Measurements from ENCODE around the gene PTGR3.

The PTGR3 gene

GRCh38 chr18:75214332-75214690 is 5.4 kb upstream of the PTGR3 start:
- Histone ChIP-seq H3K9me3 (ENCODE audit: control insufficient read depth, insufficient read depth, low read length) (no peaks in the 10 kb centered on the region), H3K36me3 (ENCODE audit: insufficient read depth, low read length) (no peaks in the 10 kb centered on the region), H3K4me1 (ENCODE audit: insufficient read depth, low read length) (peaks cover 6% of the 10 kb centered on the region; the same call in 1 of the 2 replicates), H3K9ac (ENCODE audit: low read depth, low read length) (no peak overlapping the region)

DNA sequence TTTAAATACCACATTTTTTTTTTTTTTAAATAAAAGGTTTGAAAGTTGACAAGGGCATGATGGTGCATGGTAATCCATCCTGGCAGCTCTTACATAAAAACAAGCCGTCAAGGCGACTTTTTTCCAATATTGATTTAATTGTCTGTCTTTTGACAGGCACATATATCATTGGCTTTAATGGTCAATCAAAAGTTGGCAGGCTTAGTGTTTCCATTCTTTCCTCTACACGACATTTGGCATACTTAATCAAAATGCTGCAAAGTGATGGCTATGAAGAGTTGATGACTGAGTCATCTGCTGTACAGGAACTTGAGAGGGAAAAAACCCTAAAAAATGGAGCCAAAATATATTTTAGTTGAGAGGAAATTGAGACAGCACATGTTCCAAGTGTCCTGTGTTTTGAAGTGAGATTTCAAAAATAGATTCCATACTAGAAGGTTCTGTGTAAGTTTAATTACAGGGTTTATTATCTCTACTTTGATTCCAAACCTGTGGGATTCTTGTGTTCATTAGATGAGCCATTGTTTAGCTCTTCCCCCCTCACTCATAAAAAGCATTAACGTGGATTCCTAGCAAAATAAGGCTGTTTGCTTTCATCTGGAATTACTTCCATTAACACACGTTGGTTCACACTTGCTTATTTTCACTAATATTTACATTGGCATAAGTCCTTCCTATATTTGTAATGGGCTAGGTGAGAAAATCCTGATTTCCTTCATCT is 4.8 kb upstream of the PTGR3 start:
- H3K36me3 ChIP-seq (ENCODE audit: insufficient read depth, low read length) = no peaks in the 10 kb centered on the region
- no peak overlapping the region for H3K9ac ChIP-seq (ENCODE audit: low read depth, low read length)
- H3K4me1 ChIP-seq (ENCODE audit: insufficient read depth, low read length) = peaks cover 6% of the 10 kb centered on the region; the same call in 1 of the 2 replicates
- H3K9me3 ChIP-seq (ENCODE audit: control insufficient read depth, insufficient read depth, low read length) = no peaks in the 10 kb centered on the region

DNA sequence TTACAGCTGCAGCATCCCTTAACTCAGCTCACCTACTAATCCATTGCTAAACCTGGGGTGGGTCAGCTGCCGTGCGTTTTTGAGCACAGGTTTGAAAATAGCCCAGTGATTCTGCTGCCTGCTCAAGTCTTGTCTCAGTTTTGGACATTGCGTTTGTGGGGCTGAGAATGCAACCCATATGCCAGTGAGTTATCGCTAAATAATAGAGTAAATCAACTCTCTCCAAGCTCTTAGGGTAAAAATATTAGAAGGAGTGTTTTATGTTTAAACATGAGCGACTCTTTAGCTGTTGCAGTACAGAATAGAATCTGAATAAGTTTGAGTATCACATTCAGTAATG is 3.8 kb upstream of the PTGR3 start:
- no peak overlapping the region for H3K9ac ChIP-seq (ENCODE audit: low read depth, low read length)
- H3K9me3 ChIP-seq (ENCODE audit: control insufficient read depth, insufficient read depth, low read length) = no peaks in the 10 kb centered on the region
- peaks cover 6% of the 10 kb centered on the region; the same call in 1 of the 2 replicates for H3K4me1 ChIP-seq (ENCODE audit: insufficient read depth, low read length)
- H3K36me3 ChIP-seq (ENCODE audit: insufficient read depth, low read length) = no peaks in the 10 kb centered on the region

- peak overlapping the region; percentile 59; the same call in 1 of the 2 replicates for H3K9ac ChIP-seq (ENCODE audit: low read depth, low read length)
- peaks cover 6% of the 10 kb centered on the region for H3K4me1 ChIP-seq (ENCODE audit: insufficient read depth, low read length)
- no peaks in the 10 kb centered on the region for H3K36me3 ChIP-seq (ENCODE audit: insufficient read depth, low read length)
- no peaks in the 10 kb centered on the region for H3K9me3 ChIP-seq (ENCODE audit: control insufficient read depth, insufficient read depth, low read length)
Observed at GRCh38 chr18:75211953-75212750, 3.2 kb upstream of the PTGR3 start.

DNA sequence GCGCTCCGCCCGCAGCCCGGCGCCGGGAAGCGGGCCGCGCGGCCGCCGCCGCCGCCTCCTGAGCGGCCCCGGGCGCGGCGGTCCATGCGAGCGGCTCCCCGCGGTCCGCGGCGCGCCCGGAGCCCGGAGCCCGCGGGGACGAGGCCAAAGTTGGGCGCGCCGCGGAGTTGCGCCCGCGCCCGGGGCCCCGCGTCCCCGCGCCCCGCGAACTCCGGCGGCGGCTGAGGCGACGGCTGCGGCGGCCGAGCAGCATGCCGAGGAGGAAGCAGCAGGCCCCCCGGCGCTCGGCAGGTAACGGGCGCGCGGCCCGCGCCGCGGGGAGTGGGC is 2.6 kb upstream of the PTGR3 start:
- H3K4me1 ChIP-seq (ENCODE audit: insufficient read depth, low read length) = peaks cover 9% of the 10 kb centered on the region
- H3K36me3 ChIP-seq (ENCODE audit: insufficient read depth, low read length) = no peaks in the 10 kb centered on the region
- no peaks in the 10 kb centered on the region for H3K9me3 ChIP-seq (ENCODE audit: control insufficient read depth, insufficient read depth, low read length)
- H3K9ac ChIP-seq (ENCODE audit: low read depth, low read length) = peak overlapping the region; percentile 59; the same call in 1 of the 2 replicates

- Histone ChIP-seq H3K4me1 (ENCODE audit: insufficient read depth, low read length) (peaks cover 6% of the 10 kb centered on the region), H3K36me3 (ENCODE audit: insufficient read depth, low read length) (no peaks in the 10 kb centered on the region), H3K9me3 (ENCODE audit: control insufficient read depth, insufficient read depth, low read length) (no peaks in the 10 kb centered on the region), H3K9ac (ENCODE audit: low read depth, low read length) (peak overlapping the region; percentile 89; the same call in 1 of the 2 replicates)
Observed at GRCh38 chr18:75211002-75211621, 2.2 kb upstream of the PTGR3 start.

DNA sequence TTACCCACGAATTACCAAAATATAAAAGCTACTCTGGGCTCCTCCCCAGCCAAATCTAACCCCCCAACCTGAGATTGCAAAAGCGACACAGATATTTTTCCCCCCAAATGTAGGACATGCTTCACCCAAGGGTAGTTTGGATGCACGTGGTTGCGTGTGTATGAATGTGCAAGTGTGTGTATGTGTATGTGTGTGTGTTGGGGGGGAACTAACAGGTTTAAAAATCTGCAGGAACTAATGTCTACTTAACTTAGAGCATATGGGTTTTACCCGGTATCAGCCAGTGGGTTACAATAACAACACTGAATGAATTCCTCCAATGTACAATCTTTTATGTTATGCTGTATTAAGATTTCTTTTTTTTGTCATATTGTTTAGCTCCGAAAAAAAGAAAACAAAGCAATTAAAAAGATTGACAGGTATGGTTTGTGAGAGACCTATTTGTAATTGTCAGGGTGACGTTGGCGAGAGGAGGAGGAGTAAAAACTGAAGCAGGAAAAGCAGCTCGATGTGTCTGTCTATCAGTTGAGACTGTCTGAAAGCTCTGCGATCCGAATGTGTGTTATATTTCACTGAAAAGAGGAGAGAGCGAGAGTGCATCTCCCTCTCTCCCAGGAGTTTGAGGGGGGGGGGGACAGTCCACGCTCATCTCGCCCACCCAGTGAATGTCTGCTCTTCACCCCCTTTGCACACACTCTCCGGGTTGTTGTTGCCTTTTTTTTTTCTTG is 1.5 kb upstream of the PTGR3 start, which contains the start of gene TSHZ1:
TSS of gene TSHZ1 (plus strand) at position 524 of the 728 bp plus-strand sequence. CDS start 1,080 bp downstream, outside the sequence.
- H3K9me3 ChIP-seq (ENCODE audit: control insufficient read depth, insufficient read depth, low read length) = no peaks in the 10 kb centered on the region
- no peaks in the 10 kb centered on the region for H3K36me3 ChIP-seq (ENCODE audit: insufficient read depth, low read length)
- H3K9ac ChIP-seq (ENCODE audit: low read depth, low read length) = peak within 1 kb of the TSS; percentile 89
- peaks cover 9% of the 10 kb centered on the region for H3K4me1 ChIP-seq (ENCODE audit: insufficient read depth, low read length)

- no peaks in the 10 kb centered on the region for H3K9me3 ChIP-seq (ENCODE audit: control insufficient read depth, insufficient read depth, low read length)
- no peaks in the 10 kb centered on the region for H3K36me3 ChIP-seq (ENCODE audit: insufficient read depth, low read length)
- peaks cover 9% of the 10 kb centered on the region for H3K4me1 ChIP-seq (ENCODE audit: insufficient read depth, low read length)
- H3K9ac ChIP-seq (ENCODE audit: low read depth, low read length) = peak overlapping the region; percentile 89
Observed at GRCh38 chr18:75209951-75210258, 966 bp upstream of the PTGR3 start.

GRCh38 chr18:75208836-75209128 is 157 bp downstream of the PTGR3 start:
- H3K4me1 ChIP-seq (ENCODE audit: insufficient read depth, low read length) = peaks cover 9% of the 10 kb centered on the region
- H3K9ac ChIP-seq (ENCODE audit: low read depth, low read length) = peak overlapping the region; percentile 89
- H3K36me3 ChIP-seq (ENCODE audit: insufficient read depth, low read length) = no peaks in the 10 kb centered on the region
- no peaks in the 10 kb centered on the region for H3K9me3 ChIP-seq (ENCODE audit: control insufficient read depth, insufficient read depth, low read length)

GRCh38 chr18:75208155-75208835 is 644 bp downstream of the PTGR3 start:
- Histone ChIP-seq H3K9ac (ENCODE audit: low read depth, low read length) (peak overlapping the region; percentile 89), H3K36me3 (ENCODE audit: insufficient read depth, low read length) (no peaks in the 10 kb centered on the region), H3K9me3 (ENCODE audit: control insufficient read depth, insufficient read depth, low read length) (no peaks in the 10 kb centered on the region), H3K4me1 (ENCODE audit: insufficient read depth, low read length) (peaks cover 9% of the 10 kb centered on the region)

- Histone ChIP-seq H3K4me1 (ENCODE audit: insufficient read depth, low read length) (peaks cover 9% of the 10 kb centered on the region), H3K36me3 (ENCODE audit: insufficient read depth, low read length) (no peaks in the 10 kb centered on the region), H3K9ac (ENCODE audit: low read depth, low read length) (peak overlapping the region; percentile 89; the same call in 1 of the 2 replicates), H3K9me3 (ENCODE audit: control insufficient read depth, insufficient read depth, low read length) (no peaks in the 10 kb centered on the region)
Observed at GRCh38 chr18:75207310-75208154, 1.4 kb downstream of the PTGR3 start.

GRCh38 chr18:75206452-75207309 is 2.3 kb downstream of the PTGR3 start:
- H3K4me1 ChIP-seq (ENCODE audit: insufficient read depth, low read length) = peaks cover 9% of the 10 kb centered on the region
- H3K9ac ChIP-seq (ENCODE audit: low read depth, low read length) = peak overlapping the region; percentile 89; the same call in 1 of the 2 replicates
- no peaks in the 10 kb centered on the region for H3K36me3 ChIP-seq (ENCODE audit: insufficient read depth, low read length)
- H3K9me3 ChIP-seq (ENCODE audit: control insufficient read depth, insufficient read depth, low read length) = no peaks in the 10 kb centered on the region

Data from ES-I3 (cell line).